ENCODE results near the gene CDK14. TPM values are rescaled to one million over a fixed set of nuclear protein-coding genes. Genes with fewer than 3 reads are reported as not detected.

CDK14 gene
- total RNA-seq, 1 donor from 2014 or later, result 1.9 TPM

GRCh38 chr7:91025906-91026390 is 429.8 kb downstream of the CDK14 start:
- H3K27ac Mint-ChIP-seq, result no peak overlapping the region
- intact Hi-C loops (cut with micrococcal nuclease), result no loop called here
- H3K27me3 Mint-ChIP-seq, result no peaks in the 10 kb centered on the region

GRCh38 chr7:91029688-91030087 is 433.6 kb downstream of the CDK14 start:
- H3K36me3 Mint-ChIP-seq (ENCODE audit: low read depth), result no peaks in the 10 kb centered on the region
- intact Hi-C loops (cut with micrococcal nuclease), result loop anchor here (5.0 kb wide), 1 partner anchor 322 kb away; no protein-coding TSS in a partner anchor
- no peak for DNase-seq
- no peak overlapping the region for H3K27ac Mint-ChIP-seq
- no peak overlapping the region for H3K4me3 Mint-ChIP-seq
- no peaks in the 10 kb centered on the region for H3K9me3 Mint-ChIP-seq
- H3K4me1 Mint-ChIP-seq, result no peaks in the 10 kb centered on the region
- peaks cover 4% of the 10 kb centered on the region for H3K27me3 Mint-ChIP-seq

More at GRCh38 chr7:91025906-91026390, 429.8 kb downstream of the CDK14 start:
- DNase-seq, result no peak
- Mint-ChIP-seq H3K36me3 (ENCODE audit: low read depth) (no peaks in the 10 kb centered on the region), H3K4me3 (no peak overlapping the region), H3K4me1 (no peaks in the 10 kb centered on the region), H3K9me3 (no peaks in the 10 kb centered on the region)

GRCh38 chr7:91030680-91031380 is 434.7 kb downstream of the CDK14 start:
- H3K27ac Mint-ChIP-seq, result no peak overlapping the region
- DNase-seq, result no peak
- H3K36me3 Mint-ChIP-seq (ENCODE audit: low read depth), result no peaks in the 10 kb centered on the region
- no peak overlapping the region for H3K4me3 Mint-ChIP-seq
- H3K9me3 Mint-ChIP-seq, result no peaks in the 10 kb centered on the region
- H3K27me3 Mint-ChIP-seq, result peaks cover 4% of the 10 kb centered on the region
- H3K4me1 Mint-ChIP-seq, result no peaks in the 10 kb centered on the region
- intact Hi-C loops (cut with micrococcal nuclease), result loop anchor here (5.0 kb wide), 1 partner anchor 324 kb away; no protein-coding TSS in a partner anchor

- no peak for DNase-seq
- Mint-ChIP-seq H3K27ac (no peak overlapping the region), H3K27me3 (peaks cover 4% of the 10 kb centered on the region), H3K4me1 (no peaks in the 10 kb centered on the region), H3K36me3 (ENCODE audit: low read depth) (no peaks in the 10 kb centered on the region), H3K4me3 (no peak overlapping the region), H3K9me3 (no peaks in the 10 kb centered on the region)
- intact Hi-C loops (cut with micrococcal nuclease), result loop anchor here (5.0 kb wide), 1 partner anchor 324 kb away; no protein-coding TSS in a partner anchor
Measured at GRCh38 chr7:91031757-91032156, 435.6 kb downstream of the CDK14 start.

- no peaks in the 10 kb centered on the region for H3K36me3 Mint-ChIP-seq (ENCODE audit: low read depth)
- no peaks in the 10 kb centered on the region for H3K4me1 Mint-ChIP-seq
- no peak overlapping the region for H3K4me3 Mint-ChIP-seq
- intact Hi-C loops (cut with micrococcal nuclease), result loop anchor here (5.0 kb wide), 1 partner anchor 326 kb away; no protein-coding TSS in a partner anchor
- no peak for DNase-seq
- H3K9me3 Mint-ChIP-seq, result no peaks in the 10 kb centered on the region
- H3K27ac Mint-ChIP-seq, result no peak overlapping the region
- peaks cover 4% of the 10 kb centered on the region for H3K27me3 Mint-ChIP-seq
Measured at GRCh38 chr7:91033574-91033973, 437.5 kb downstream of the CDK14 start.

- Mint-ChIP-seq H3K9me3 (no peaks in the 10 kb centered on the region), H3K27ac (no peak overlapping the region), H3K4me3 (no peak overlapping the region), H3K27me3 (peaks cover 4% of the 10 kb centered on the region), H3K36me3 (ENCODE audit: low read depth) (no peaks in the 10 kb centered on the region), H3K4me1 (no peaks in the 10 kb centered on the region)
- intact Hi-C loops (cut with micrococcal nuclease), result loop anchor here (1.0 to 5.0 kb wide), 2 partner anchors 327 to 579 kb away; no protein-coding TSS in a partner anchor
- peak; percentile 66 for DNase-seq
Measured at GRCh38 chr7:91034459-91035368, 438.6 kb downstream of the CDK14 start.

GRCh38 chr7:91039033-91039432 is 442.9 kb downstream of the CDK14 start:
- Mint-ChIP-seq H3K4me3 (no peak overlapping the region), H3K27ac (no peak overlapping the region), H3K27me3 (no peaks in the 10 kb centered on the region), H3K36me3 (ENCODE audit: low read depth) (no peaks in the 10 kb centered on the region), H3K4me1 (no peaks in the 10 kb centered on the region), H3K9me3 (no peaks in the 10 kb centered on the region)
- intact Hi-C loops (cut with micrococcal nuclease), result no loop called here
- DNase-seq, result no peak

GRCh38 chr7:91041141-91041540 is 445.0 kb downstream of the CDK14 start:
- no peak for DNase-seq
- Mint-ChIP-seq H3K36me3 (ENCODE audit: low read depth) (no peaks in the 10 kb centered on the region), H3K4me1 (no peaks in the 10 kb centered on the region), H3K27me3 (no peaks in the 10 kb centered on the region), H3K9me3 (no peaks in the 10 kb centered on the region), H3K27ac (no peak overlapping the region), H3K4me3 (no peak overlapping the region)
- intact Hi-C loops (cut with micrococcal nuclease), result no loop called here

DNA sequence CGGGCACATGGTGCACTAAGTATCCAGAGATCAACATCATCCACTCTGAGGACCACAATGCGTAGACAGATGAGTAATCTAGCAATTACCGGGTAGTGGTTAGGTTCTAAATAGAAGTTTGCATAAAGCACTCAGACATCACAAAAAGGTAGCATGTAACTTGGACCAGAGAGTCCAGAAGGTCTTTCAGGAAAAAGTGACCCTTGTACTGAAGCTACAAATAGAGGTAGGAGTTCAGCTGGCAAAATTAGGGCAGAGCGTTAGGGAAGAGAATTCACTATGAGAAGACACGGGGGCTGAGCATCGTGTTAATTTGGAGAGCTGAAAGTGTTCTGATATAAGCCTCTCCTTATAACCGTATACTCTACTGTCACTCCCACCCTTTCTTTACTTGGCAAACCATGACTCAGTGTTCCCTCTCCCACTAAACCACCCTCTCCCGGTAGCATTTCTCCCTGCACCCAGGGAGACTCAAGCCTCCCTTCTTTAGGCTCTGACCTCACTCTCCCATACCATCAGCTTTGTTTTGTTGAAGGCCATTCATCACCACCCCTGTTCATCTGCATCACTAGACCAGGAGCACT is 445.9 kb downstream of the CDK14 start:
- Mint-ChIP-seq H3K4me1 (no peaks in the 10 kb centered on the region), H3K4me3 (no peak overlapping the region), H3K27me3 (no peaks in the 10 kb centered on the region), H3K36me3 (ENCODE audit: low read depth) (no peaks in the 10 kb centered on the region), H3K9me3 (no peaks in the 10 kb centered on the region), H3K27ac (no peak overlapping the region)
- DNase-seq, result no peak
- intact Hi-C loops (cut with micrococcal nuclease), result no loop called here

DNA sequence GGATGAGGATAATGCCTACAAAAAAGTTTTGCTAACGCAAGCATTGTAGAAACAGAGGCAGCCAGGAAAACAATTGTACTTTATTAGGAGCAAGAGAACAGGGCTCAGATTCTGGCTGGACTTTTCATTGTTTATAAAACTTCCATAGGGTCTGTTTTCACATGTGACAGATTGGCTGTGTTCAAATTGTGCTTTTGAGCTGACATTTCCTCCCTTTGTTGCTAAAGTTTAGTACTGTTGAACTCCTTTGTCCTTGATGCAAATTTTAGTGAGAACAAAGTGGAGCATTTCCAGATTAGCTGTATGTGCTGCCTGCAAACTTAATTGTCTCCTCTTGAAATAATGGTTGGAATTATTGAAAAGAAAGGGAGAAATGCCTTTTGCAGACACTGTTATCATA is 447.1 kb downstream of the CDK14 start:
- Mint-ChIP-seq H3K27me3 (no peaks in the 10 kb centered on the region), H3K27ac (no peak overlapping the region)

DNA sequence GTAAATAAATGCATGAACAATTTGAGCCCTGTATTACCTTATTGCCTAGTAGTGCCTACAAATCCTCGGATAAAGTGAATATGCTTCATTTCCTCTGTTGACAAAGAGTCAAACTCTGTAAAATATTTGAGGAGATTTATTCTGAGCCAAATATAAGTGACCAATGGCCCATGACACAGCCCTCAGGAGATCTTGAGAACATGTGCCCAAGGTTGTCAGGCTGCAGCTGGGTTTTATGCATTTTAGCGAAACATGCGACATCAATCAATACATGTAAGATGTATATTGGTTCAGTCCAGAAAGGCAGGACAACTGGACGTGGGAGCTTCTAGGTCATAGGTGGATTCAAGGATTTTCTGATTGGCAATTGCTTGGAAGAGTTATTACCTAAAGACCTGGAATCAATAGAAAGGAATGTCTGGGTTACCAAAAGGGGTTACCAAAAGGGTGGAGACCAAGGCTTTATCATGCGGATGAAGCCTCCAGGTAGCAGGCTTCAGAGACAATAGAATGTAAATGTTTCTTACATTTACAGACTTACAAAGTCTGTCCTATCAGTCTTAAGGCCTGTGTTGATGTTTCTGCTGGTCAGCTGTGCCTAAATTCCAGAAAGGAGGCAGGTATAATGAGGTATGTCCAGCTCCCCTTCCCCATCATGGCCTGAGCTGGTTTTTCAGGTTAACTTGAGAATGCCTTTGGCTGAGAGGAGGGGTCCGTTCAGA is 448.0 kb downstream of the CDK14 start:
- Mint-ChIP-seq H3K9me3 (no peaks in the 10 kb centered on the region), H3K36me3 (ENCODE audit: low read depth) (no peaks in the 10 kb centered on the region), H3K27ac (no peak overlapping the region), H3K4me1 (no peaks in the 10 kb centered on the region), H3K27me3 (no peaks in the 10 kb centered on the region), H3K4me3 (no peak overlapping the region)
- intact Hi-C loops (cut with micrococcal nuclease), result no loop called here
- DNase-seq, result no peak

More for the DNA sequence above, 447.1 kb downstream of the CDK14 start:
- Mint-ChIP-seq H3K4me3 (no peak overlapping the region), H3K36me3 (ENCODE audit: low read depth) (no peaks in the 10 kb centered on the region), H3K4me1 (no peaks in the 10 kb centered on the region), H3K9me3 (no peaks in the 10 kb centered on the region)
- no peak for DNase-seq
- intact Hi-C loops (cut with micrococcal nuclease), result no loop called here

GRCh38 chr7:91045606-91046005 is 449.5 kb downstream of the CDK14 start:
- Mint-ChIP-seq H3K4me1 (peaks cover 4% of the 10 kb centered on the region), H3K27ac (no peak overlapping the region), H3K36me3 (ENCODE audit: low read depth) (no peaks in the 10 kb centered on the region), H3K9me3 (peaks cover 4% of the 10 kb centered on the region), H3K27me3 (no peaks in the 10 kb centered on the region), H3K4me3 (no peak overlapping the region)
- no peak for DNase-seq
- intact Hi-C loops (cut with micrococcal nuclease), result no loop called here

DNA sequence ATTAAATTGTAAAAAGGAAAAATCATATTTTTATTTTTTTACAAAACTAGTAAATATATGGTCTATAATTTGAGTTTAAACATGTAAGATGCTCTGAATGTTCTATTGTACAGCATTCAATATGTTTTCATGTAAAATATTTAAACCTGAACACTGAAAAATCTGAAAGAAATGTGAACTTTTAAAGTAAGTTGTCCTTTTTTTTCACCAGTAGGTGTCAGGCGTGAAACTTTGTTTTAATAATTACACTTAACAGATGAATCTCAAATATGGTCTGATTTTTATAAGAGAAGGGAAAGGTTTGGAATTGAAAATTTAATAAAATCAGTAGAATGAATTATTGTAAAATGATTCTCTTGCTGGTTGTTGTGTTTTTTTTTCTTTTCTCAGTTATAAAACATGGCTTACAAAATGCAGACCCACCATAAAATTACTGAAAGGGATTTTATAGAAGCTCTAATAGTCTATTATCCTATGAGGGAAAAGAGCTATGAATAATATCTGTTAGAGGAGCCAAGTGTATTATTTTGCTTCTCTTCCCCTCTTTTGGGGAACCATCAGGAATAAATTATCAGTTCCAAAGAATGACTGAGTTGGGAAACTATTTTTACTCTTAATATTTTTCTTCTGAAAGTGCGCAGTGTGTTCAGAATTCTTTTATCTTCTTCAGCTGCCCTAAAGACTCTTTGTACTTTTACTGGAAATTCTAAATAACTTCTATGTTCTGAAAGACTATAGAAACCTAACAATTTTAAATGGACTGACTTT is 450.4 kb downstream of the CDK14 start:
- H3K27me3 Mint-ChIP-seq, result no peaks in the 10 kb centered on the region
- intact Hi-C loops (cut with micrococcal nuclease), result no loop called here
- no peaks in the 10 kb centered on the region for H3K36me3 Mint-ChIP-seq (ENCODE audit: low read depth)
- no peak for DNase-seq
- H3K9me3 Mint-ChIP-seq, result peaks cover 4% of the 10 kb centered on the region
- peaks cover 9% of the 10 kb centered on the region for H3K4me1 Mint-ChIP-seq
- no peak overlapping the region for H3K27ac Mint-ChIP-seq
- H3K4me3 Mint-ChIP-seq, result no peak overlapping the region
